HL-60 (cell line): ENCODE data around the gene SLC16A12.

Experiments used
- GABPA ChIP-seq: IDR thresholded peaks from 2 replicates; pipeline ENCODE4 v1.6.1; 2012; ENCODE audit warnings: low read depth
- SPI1 ChIP-seq: IDR thresholded peaks from 2 replicates; pipeline ENCODE4 v1.6.1; 2012; ENCODE audit warnings: low read depth, mild to moderate bottlenecking, borderline replicate concordance
- TF ChIP-seq, protein P1 (sequence below): IDR thresholded peaks from one replicate; pipeline ENCODE4 v1.5.1; 2011; ENCODE audit warnings: low read length, control low read depth, inconsistent platforms; ENCODE audit not compliant: insufficient read depth
- TF ChIP-seq, protein P2 (sequence below): IDR thresholded peaks from 2 replicates; pipeline ENCODE4 v1.6.1; 2012; ENCODE audit warnings: low read depth; ENCODE audit not compliant: insufficient replicate concordance

GRCh38 chr10:89582022-89582421 is 46.6 kb upstream of the SLC16A12 start:
- TF ChIP-seq, protein P1, sequence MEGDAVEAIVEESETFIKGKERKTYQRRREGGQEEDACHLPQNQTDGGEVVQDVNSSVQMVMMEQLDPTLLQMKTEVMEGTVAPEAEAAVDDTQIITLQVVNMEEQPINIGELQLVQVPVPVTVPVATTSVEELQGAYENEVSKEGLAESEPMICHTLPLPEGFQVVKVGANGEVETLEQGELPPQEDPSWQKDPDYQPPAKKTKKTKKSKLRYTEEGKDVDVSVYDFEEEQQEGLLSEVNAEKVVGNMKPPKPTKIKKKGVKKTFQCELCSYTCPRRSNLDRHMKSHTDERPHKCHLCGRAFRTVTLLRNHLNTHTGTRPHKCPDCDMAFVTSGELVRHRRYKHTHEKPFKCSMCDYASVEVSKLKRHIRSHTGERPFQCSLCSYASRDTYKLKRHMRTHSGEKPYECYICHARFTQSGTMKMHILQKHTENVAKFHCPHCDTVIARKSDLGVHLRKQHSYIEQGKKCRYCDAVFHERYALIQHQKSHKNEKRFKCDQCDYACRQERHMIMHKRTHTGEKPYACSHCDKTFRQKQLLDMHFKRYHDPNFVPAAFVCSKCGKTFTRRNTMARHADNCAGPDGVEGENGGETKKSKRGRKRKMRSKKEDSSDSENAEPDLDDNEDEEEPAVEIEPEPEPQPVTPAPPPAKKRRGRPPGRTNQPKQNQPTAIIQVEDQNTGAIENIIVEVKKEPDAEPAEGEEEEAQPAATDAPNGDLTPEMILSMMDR = no peak
- no peak for TF ChIP-seq GABPA
- TF ChIP-seq, protein P2, sequence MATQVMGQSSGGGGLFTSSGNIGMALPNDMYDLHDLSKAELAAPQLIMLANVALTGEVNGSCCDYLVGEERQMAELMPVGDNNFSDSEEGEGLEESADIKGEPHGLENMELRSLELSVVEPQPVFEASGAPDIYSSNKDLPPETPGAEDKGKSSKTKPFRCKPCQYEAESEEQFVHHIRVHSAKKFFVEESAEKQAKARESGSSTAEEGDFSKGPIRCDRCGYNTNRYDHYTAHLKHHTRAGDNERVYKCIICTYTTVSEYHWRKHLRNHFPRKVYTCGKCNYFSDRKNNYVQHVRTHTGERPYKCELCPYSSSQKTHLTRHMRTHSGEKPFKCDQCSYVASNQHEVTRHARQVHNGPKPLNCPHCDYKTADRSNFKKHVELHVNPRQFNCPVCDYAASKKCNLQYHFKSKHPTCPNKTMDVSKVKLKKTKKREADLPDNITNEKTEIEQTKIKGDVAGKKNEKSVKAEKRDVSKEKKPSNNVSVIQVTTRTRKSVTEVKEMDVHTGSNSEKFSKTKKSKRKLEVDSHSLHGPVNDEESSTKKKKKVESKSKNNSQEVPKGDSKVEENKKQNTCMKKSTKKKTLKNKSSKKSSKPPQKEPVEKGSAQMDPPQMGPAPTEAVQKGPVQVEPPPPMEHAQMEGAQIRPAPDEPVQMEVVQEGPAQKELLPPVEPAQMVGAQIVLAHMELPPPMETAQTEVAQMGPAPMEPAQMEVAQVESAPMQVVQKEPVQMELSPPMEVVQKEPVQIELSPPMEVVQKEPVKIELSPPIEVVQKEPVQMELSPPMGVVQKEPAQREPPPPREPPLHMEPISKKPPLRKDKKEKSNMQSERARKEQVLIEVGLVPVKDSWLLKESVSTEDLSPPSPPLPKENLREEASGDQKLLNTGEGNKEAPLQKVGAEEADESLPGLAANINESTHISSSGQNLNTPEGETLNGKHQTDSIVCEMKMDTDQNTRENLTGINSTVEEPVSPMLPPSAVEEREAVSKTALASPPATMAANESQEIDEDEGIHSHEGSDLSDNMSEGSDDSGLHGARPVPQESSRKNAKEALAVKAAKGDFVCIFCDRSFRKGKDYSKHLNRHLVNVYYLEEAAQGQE = no peak
- no peak for TF ChIP-seq SPI1
